ENCODE measurements around the gene SPSB2.

DNA sequence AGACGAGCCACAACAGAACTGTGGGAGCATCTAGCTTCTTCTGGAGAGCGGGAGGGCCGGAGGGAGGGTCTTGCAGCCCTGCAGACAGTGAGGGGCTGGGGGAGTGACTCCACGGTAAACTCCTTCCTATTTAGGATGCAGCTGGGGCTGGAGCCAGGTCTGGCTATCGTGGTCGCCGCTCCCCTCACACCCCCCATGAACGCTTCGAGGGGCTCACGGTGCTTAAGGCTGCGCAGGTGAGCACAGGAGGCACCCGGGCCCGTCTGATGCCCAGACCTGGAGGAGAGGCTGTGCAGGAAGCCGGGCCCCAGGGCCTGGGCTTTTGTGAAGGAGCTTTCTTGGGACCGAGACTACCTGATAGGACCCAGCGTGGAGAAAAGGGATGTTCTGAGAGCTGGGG lies 36.3 kb downstream of the SPSB2 start:
- TF ChIP-seq CTCF (IDR thresholded peaks at IDR 0.05) = no peak
- no peak for TF ChIP-seq POLR2AphosphoS5 (IDR thresholded peaks at IDR 0.05; ENCODE audit: low read depth, low read length)
- no peak for TF ChIP-seq FOSL2 (IDR thresholded peaks at IDR 0.05; ENCODE audit: borderline replicate concordance, low read depth)

Data from SK-N-SH (cell line).